Inflammatory macrophage treated with lipopolysaccharide for 1 hour (primary cell): Measurements from ENCODE around the gene TUBA3E.
"Not testable (repeated sequence)": the region's sequence is repeated elsewhere in the genome, so short reads cannot be mapped to it uniquely, and the experiment has no call there.

Source experiments
- DNase-seq, 2 donors: peaks; one replicate each; pipeline ENCODE4 v3.0.0-alpha.2; 2020 to 2022

TUBA3E gene

GRCh38 chr2:130160838-130161705 lies 37.2 kb downstream of the TUBA3E start:
- DNase-seq, result not testable (repeated sequence)

- no peak for DNase-seq
These were observed 38.1 kb downstream of the TUBA3E start for GRCh38 chr2:130160131-130160530.

GRCh38 chr2:130159376-130159775 lies 38.9 kb downstream of the TUBA3E start:
- DNase-seq, result not testable (repeated sequence)

- no peak for DNase-seq
These were observed 39.6 kb downstream of the TUBA3E start for GRCh38 chr2:130158631-130159030.

GRCh38 chr2:130157825-130158514 lies 40.3 kb downstream of the TUBA3E start:
- peak; percentile 67 to 89 for DNase-seq

- DNase-seq, result not testable (repeated sequence)
These were observed 40.9 kb downstream of the TUBA3E start for GRCh38 chr2:130157354-130157753.

- no peak for DNase-seq
These were observed 41.6 kb downstream of the TUBA3E start for GRCh38 chr2:130156624-130157004.

GRCh38 chr2:130155956-130156623 lies 42.1 kb downstream of the TUBA3E start:
- DNase-seq, result peak; percentile 9 to 14

GRCh38 chr2:130154773-130155765 lies 43.2 kb downstream of the TUBA3E start:
- no peak for DNase-seq

- DNase-seq, result not testable (repeated sequence)
These were observed 43.8 kb downstream of the TUBA3E start for GRCh38 chr2:130154423-130154770.

- not testable (repeated sequence) for DNase-seq
These were observed 44.4 kb downstream of the TUBA3E start for GRCh38 chr2:130153721-130154422.

- no peak for DNase-seq
These were observed 45.2 kb downstream of the TUBA3E start for GRCh38 chr2:130152816-130153595.

GRCh38 chr2:130152136-130152815 lies 46.0 kb downstream of the TUBA3E start:
- DNase-seq, result not testable (repeated sequence)

GRCh38 chr2:130151145-130151512 lies 47.1 kb downstream of the TUBA3E start:
- DNase-seq, result not testable (repeated sequence)

- no peak for DNase-seq
These were observed 47.8 kb downstream of the TUBA3E start for GRCh38 chr2:130150181-130151144.

GRCh38 chr2:130148515-130148914 lies 49.7 kb downstream of the TUBA3E start:
- not testable (repeated sequence) for DNase-seq

- DNase-seq, result peak; percentile 1 to 2
These were observed 53.2 kb downstream of the TUBA3E start, which contains the start of gene CCDC74B for GRCh38 chr2:130145006-130145414. CCDC74B (minus strand) TSS chr2:130145112; CDS start chr2:130144996, 116 bp downstream.

GRCh38 chr2:130143266-130144039 lies 54.8 kb downstream of the TUBA3E start:
- DNase-seq, result not testable (repeated sequence)
